MV-4-11 (cell line): Measurements from ENCODE around the gene ZNRF1.
"Not testable (repeated sequence)": the region's sequence is repeated elsewhere in the genome, so short reads cannot be mapped to it uniquely, and the experiment has no call there.

Experiments used
- DNase-seq: peaks from one replicate; lab custom pipeline; 2025; lab: John Stamatoyannopoulos, UW

Gene ZNRF1

DNA sequence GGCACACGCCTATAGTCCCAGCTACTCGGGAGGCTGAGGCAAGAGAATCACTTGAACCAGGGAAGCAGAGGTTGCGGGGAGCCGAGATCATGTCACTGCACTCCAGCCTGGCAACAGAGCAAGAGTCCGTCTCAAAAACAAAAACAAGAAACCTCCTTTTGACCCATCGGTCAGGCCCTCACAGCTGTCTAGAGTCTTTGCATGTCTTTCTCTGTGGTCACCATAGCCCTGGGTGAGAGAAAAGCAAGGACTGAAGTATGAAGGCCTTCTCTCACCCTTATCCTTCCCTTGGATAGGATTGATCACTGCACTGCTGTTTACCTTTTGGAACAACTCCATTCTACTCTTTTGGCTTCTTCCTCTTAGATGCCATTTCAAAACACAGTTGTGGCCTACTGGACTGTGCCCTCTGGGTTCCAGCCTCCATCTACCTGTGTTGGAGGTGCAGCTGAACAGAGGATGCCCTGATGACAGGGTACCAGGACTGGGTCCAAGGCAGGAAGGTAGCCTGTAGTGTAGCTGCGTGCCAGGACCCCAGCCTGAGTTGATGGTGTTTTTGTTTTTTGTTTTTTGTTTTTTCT is 80.6 kb downstream of the ZNRF1 start:
- no peak for DNase-seq

DNA sequence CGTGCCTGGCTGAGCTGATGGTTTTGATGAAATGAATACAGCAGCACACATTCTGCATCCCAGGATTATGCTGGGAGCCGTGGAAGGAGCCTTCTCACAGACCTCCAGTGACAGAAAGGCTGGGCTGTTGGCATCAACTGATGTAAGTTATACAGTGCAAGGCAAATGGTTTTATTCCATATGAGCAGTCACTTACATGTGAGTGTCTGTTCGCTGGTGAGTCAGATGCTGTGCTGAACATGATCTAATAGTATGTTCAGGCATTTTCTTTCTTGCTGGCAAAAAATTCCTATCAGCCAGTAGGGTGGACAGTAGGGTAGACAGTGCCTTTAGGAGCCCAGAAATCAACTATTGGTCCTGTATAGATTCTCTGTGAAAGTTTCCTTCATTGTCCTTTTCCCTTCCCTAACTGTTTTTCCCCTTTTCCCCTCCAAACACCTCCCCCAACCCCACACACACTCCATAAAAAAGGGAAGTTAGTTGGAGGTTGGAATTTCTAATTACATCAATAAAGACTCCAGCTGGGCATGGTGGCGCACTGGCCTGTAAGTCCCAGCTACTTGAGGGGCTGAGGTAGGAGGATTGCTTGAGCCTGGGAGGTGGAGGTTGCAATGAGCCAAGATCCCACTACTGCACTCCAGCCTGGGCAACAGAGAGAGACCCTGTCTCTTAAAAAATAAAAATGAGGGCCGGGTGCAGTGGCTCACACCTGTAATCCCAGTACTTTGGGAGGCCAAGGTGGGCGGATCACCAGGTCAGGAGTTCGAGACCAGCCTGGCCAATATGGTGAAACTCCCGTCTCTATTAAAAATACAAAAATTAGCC is 81.6 kb downstream of the ZNRF1 start:
- peak; percentile 20 for DNase-seq

DNA sequence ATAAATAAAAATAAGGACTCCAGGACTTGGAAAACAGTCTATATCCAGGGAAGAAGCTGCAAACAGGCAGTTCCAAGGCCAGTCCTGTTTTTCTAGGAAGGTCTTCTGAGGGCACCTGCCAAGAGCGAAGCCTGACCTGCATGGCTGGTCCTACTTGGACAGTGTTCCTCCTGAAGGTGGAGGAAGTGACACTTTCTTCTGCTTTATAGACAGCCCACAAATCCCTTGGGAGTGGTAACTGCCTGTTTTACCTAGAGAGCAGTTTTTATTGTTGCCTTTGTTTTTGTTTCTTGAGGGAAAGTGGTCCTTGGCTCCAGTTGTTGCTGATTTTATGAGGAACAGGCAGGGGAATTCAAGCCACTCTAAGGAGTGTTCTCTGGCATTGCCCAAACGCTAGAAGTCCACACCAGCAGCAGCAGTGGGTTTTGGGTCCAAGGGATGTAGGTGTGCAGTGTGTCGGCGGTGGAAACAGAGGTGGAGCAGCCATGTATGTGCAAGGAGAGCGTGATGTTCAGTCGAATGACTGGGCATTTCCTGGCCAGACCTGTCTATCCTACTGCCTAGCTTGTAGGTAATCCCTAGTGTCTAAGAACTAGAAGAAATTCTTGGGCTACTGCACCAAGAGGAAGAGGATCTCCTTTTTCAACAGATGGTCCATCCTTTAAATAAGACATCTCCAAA is 82.5 kb downstream of the ZNRF1 start:
- peak; percentile 17 for DNase-seq

DNA sequence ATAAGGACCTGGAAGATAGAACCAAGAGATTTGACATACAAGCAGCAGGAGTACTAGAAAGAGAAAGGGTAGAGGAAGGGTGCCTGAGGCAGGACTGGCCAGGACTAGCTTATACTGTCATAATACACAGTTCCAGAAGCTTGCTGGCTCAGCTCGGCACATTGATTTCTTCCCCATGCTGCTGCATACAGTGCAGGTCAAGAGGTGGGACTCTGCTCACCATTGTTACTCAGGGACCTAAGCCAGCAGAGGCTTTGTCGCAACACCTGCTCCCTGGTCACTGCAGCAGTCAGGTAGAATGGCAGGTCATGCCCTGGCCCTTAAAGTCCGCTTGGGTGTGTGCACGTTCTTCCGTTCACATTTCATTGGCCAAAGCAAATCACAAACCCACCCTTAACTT is 85.0 kb downstream of the ZNRF1 start:
- no peak for DNase-seq

DNA sequence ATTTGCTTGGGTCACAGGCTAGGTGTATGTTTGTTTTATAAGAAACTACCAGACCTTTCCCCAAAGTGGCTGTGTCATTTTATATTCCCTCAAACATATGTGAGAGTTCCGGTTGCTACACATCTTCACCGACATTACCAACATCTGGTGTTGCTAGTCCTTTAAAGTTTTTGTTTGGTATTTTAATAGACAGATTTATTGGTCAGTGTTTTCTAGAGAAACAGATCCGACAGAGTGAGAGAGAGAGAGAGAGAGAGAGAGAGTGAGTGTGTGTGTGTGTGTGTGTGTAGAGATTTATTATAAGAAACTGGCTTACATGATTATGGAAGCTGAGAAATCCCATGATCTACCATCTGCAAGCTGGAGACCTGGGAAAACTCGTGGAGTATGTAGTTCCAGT is 86.7 kb downstream of the ZNRF1 start:
- no peak for DNase-seq

DNA sequence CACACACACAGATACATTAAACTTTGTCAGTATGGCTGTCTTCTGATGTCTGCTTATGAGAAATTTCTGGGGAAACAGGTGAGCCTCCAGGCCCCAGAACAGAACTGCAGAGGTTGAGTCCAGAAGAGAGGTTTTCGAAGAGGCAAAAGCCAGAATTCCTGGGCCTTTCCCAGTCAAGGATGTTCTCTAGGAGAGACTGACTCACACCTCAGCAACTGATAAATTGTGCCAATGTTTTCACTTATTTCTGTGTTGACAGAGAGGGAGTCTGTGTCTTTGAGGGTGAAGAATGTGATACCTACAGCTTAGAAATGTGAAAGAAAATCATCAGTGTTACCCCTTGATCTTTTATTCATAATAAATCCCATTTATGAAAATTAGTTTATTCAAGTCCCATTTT is 87.5 kb downstream of the ZNRF1 start:
- no peak for DNase-seq

DNA sequence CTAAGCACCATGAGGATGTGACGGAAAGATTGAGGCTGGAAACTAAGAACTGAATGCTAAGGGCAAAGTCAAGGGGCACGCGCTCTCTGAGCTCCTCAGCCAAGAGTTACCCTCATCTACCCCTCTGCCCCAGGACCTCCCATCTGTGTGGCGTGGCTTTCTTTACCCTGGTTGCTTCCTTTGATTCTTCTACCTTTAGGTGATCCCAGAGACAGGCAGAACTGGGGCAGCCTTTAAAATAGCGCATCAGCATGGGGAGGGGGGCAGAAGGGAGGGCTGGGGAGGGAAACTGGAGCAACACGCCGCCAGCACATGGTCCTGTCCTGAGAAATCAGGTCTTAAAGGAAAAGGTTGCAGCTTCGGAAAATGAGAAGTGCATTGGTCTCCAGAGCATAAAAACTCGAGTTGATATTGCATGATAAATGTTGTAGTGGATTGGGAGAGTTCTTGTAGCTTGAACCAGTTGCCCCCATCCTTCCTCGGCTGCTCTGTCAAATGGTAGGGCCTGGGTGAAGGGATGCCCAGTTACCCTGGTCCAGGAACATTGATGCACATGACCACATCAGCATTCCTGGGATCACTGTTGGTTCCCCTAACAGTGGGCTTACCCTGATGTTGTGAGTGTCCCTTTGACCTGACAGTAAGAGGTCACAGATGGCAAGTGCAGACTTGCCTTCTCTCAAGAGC is 88.0 kb downstream of the ZNRF1 start:
- no peak for DNase-seq

DNA sequence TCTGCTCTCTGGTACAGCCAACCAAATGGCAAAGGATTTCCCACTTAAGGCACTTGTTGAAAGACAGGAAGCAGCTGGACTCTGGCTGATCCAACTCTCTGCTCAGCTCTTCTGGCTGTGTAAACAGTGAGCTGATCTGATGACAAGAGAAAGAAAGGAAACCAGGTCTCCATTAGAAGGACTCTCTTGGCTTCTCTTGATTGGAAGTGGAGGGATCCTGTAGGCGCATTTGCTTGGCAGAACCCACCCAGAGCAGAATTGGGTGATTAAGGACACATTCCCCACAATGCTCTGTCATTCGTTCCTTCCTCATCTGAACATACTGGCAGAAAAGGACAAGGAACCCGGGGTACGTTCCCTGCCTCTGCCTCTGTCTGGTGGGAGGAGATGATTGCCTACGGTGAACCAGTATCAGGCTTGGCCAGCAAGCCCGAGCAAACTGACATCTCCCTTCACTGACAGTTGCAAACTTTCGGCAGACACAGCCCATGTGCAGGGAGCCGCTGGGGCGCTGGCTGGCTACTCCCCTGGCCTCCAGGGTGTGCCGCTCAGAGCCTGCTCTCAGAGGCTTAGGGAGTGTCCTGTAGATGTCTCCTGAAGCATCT is 88.7 kb downstream of the ZNRF1 start:
- DNase-seq = peak; percentile 83

DNA sequence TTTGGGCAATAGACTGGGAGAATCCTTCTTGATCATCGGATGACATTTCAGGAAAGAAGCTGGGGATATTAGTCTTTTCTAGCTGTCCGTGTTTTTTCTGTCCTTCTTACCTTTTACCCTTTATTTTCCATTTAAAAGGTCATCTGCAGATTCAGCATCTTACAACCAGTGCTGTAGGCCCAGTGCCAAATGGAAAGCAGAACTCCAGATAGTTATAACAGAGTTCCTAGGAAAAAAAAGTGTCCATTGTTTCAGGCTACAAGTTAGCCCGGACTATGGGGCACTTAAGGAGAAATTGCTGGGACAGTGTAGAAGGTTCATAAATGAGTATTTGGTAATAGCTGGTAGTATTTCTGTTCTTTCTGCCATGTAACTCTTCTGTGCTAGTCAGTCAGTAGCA is 89.4 kb downstream of the ZNRF1 start:
- DNase-seq = no peak

DNA sequence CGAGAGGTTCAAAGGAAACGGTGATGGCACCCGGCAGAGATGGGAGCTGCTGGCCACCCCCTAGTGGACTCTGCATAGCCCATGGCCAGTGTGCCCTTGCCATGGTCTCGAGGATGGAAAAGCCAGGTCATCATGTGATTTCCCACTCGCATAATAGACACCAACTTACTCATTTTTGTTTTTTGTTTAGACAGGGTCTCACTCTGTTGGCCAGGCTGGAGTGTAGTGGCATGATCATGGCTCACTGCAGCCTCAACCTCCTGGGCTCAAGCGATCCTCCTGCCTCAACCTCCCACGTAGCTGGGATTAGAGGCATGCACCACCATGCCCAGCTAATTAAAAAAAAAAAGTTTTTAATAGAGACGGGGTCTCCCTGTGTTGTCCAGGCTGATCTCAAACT is 90.1 kb downstream of the ZNRF1 start:
- no peak for DNase-seq

DNA sequence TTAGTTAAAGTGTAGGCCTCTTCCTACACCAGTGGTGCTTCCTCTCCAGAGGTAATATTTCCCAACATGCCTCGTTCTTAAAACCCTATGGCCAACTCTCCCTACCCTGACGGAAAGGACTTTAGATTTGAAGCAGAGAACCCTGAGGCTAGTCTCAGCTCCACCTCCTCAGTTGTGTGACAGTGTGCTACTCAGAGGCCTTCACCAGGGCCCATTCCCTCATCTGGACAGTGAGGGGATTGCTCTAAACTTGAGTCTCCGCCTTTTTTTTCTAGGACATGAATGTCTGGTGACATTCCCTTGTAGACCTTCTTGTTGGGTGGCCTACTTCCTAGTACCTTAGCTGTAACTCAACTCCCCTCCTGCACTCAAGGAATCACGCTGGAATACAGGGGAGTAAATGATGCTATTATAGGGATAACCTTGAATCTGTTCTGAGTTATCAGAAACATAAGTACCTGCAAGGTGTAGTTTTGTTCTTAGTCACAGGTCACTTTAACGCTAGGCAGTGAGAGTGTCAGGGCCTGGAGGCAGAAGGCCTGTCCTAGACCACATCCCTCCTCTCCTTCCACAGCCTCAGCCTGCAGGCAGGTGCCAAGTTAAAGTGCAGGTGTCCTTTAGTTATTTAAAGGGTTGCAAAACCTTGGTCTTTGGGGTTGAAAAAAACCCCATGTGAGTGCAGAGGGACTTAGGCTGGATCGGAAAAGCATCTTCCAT is 90.8 kb downstream of the ZNRF1 start:
- DNase-seq = peak; percentile 18

DNA sequence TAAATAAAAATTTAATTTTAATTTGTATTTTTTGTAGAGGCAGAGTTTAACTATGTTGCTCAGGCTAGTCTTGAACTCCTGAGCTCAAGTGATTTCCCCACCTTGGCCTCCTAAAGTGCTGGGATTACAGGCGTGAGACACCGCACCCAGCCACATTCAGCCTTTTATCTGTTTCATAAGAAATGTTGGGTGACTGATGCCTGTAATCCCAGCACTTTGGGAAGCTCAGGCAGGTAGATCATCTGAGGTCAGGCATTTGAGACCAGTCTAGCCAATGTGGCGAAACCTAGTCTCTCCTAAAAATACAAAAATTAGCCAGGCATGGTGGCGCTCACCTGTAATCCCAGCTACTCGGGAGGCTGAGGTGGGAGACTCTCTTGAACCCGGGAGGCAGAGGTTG is 92.1 kb downstream of the ZNRF1 start:
- DNase-seq = not testable (repeated sequence)

DNA sequence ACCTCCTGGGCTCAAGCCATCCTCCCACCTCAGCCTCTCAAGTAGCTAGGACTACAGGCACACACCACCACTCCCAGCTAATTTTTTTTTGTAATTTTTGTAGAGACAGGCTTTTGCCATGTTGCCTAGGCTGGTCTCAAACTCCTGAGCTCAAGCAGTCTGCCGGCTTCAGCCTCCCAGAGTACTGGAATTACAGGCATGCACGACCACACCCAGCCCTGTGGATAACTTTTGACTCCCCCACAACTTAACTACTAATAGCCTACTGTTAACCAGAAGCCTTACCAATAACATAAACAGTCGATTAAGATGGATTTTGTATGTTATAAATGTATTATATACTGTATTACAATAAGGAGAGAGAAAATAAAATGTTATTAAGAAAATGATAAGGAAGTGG is 92.8 kb downstream of the ZNRF1 start:
- DNase-seq = not testable (repeated sequence)

DNA sequence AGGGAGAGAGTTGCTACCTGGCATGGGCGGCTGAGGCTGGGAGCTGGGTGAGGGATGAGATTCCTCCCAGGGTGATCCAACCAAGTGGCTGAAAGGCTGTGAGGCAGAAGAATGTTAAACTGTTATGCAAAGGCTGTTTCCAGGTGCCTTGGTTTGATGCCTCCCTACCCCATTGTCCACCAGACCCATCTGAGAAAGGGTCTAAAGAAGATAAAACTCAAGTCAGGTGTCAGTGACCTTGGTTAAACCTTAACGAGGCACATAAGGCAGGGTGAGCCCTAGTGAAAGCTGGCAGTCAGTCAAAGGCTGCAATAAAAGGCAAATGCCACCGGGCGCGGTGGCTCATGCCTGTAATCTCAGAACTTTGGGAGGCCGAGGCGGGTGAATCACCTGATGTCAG is 94.0 kb downstream of the ZNRF1 start:
- DNase-seq = no peak

DNA sequence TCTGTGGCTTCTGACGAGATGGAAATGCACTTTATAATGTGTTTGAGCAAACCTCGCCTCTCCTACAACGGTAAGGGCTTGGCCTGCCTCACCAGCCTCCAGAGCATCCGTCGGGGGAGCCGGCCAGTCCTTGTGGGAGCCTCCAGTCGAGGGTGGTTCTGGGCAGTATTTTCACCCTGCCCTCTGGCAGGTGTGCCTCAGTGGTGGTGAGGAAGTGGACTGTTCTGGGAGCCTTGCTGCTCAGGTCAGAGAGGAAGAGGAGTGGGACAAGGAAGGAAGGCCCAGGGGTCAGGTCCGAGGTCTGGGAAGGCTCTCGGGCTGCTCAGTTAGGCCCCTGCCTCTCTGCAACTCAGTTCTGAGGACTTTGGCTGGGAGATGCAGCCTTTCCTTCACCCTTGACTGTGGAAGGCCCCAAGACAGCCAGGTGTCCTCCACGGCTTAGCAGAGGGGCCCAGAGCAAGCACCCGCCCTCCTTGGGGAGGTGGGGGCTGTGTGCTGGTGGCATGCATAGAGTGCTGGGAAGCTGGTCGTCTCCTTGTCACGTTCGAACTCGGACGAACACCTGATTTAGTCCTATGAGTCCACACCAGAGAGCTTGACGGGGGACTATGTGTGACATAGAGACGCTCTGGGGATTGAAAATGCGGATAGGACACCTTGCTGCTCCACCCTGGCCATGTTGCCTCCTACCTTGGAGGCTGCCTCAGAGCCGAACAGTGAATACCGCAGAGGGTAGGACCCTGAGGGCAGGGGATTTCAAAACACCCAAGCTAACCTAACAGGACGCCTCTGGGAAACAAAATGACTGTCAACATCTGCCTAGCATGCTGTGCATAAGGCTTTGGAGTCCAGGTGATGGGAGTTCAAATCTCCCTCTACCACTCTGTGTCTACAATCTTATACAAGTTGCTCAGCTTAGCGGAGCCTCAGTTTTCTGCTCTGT is 95.0 kb downstream of the ZNRF1 start:
- DNase-seq = no peak

DNA sequence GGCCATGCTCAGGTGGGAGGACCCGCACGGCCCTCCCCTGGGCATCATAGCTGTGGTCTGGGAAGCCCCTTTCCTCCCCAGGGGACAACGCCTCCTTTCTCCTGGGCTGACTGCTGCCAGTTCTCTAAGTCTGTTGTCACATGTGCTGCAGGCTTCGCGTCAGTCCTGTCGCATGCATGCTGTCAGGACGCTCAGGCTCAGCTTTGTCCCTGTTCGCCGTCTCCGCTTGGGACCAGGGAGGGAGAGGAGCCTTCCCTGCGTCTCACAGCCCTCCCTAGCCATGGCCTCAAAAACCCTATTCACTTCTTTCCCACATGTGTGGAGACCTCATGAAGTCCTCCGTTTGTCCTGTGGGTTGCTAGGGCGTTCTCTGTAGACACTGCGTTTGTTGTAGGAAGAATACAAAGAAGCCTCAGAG is 96.4 kb downstream of the ZNRF1 start:
- no peak for DNase-seq

DNA sequence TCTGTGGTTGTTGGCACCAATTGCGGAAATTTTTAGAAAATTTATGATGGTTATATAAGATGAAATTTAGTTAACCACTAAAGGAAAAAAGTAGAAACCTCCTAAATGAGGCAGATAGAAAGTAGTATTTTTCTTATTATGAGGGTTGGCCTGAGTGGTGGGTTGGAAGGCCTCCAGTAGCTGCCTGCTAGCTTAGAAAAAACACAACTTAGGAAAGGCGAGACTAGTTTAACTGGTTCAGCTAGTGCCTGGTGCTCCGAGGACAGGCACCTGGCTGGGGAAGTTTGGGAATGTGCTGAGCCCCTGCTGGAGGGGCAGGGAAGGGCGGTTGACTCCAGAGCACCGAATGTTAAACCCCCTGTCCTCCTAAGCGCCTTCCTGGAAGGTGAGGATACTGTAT is 97.8 kb downstream of the ZNRF1 start:
- DNase-seq = no peak

DNA sequence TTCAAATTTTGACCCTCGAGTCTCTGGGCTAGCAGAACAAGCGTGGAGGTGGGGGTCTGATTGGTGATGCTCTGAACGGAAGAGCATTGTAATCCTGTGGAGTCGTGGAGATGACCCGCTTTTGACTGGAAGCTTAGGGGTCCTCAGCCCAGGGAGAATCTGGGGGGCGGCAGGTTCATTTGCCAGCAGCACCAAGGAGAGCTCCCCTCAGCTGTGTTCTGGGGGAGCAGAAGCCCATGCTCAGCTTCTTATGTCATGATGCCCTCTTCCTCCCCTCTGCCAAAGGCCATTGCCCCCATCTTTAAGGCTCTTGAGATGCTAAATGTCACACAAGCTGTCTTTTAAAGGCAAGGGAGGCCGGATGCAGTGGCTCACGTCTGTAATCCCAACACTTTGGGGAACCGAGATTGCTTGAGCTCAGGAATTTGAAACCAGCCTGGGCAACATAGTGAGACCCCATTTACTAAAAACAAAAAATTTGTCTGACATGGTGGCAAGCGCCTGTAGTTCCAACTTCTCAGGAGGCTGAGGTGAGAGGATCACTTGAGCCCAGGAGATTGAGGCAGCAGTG is 98.5 kb downstream of the ZNRF1 start:
- DNase-seq = no peak

DNA sequence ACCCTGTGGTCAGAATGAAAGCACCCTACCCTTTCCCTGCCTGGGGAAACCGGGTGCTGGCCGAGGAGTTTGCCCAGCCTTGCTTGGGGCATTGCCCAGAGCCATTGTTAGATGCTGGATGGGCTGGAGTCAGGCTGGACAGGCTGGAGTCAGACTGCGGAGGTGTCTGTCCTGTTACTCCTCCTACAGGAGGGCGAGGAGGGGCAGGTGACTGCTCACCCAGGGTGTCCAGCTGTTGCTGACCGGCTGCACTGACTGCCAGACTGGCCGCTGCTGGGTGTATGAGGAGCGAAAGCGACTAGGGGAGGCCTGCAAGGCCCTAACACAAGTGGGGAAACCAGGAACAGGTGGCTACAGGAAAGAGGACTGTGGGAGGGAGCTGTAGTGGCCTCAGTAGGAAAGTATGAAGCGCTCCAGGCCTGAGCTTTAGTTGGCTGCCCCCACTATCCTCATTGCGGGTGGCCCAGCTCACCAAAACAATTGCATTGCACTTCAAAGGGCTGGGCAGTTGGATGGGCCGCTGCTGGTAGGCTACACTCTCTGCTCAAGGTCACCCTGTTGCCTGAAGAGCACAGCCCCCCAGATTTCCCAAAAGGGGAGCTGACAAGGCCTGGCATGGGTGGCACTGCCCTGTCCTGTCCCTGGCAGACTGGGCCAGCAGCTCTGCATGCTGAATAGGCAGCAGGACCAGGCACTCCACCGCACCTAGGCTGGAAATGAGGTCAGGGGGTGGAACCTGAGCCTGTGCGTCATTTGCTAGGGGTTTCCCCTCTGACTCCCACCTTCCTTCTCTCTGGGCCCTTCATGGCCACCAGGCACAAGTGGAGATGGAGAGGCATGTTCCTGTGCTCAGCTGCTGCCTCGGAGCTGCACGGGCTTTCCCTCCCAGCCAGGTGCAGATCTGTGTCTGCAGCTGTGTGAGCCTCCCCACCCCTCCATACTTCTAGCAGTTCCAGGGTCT is 99.4 kb downstream of the ZNRF1 start:
- no peak for DNase-seq
